Astrocyte of the spinal cord (primary cell): ENCODE results near the gene CDKN2AIPNL.
A peak's percentile ranks its signal among the peaks of the same experiment; 100 is the strongest.

Experiments used
- DNase-seq: peaks from one replicate; pipeline ENCODE4 v3.0.0; 2011; ENCODE audit warnings: low read depth, low spot score
- H3K4me3 ChIP-seq: 2 replicates; pipeline ENCODE4 v1.5.1; 2011; ENCODE audit warnings: low read depth, mild to moderate bottlenecking, low read length, moderate library complexity
- CTCF ChIP-seq: IDR thresholded peaks from 2 replicates; pipeline ENCODE4 v1.5.1; 2012; ENCODE audit warnings: low read depth, mild to moderate bottlenecking, low read length, inconsistent platforms
- in situ Hi-C: cut with HindIII; loops from 2 replicates; pipeline ENCODE4 v1.10.0; 2017; ENCODE audit warnings: low sequenced_read_pairs

The CDKN2AIPNL gene

GRCh38 chr5:134456825-134457224, 45.1 kb upstream of the CDKN2AIPNL start:
- no peak overlapping the region for H3K4me3 ChIP-seq
- TF ChIP-seq CTCF = no peak
- in situ Hi-C loops = no loop called here
- no peak for DNase-seq

GRCh38 chr5:134455466-134455865, 43.8 kb upstream of the CDKN2AIPNL start:
- no peak overlapping the region for H3K4me3 ChIP-seq
- no peak for TF ChIP-seq CTCF
- DNase-seq = no peak
- in situ Hi-C loops = no loop called here

- TF ChIP-seq CTCF = no peak
- in situ Hi-C loops = no loop called here
- no peak overlapping the region for H3K4me3 ChIP-seq
- no peak for DNase-seq
These were observed 41.3 kb upstream of the CDKN2AIPNL start for GRCh38 chr5:134453016-134453415.

- in situ Hi-C loops = no loop called here
- H3K4me3 ChIP-seq = no peak overlapping the region
- no peak for TF ChIP-seq CTCF
- peak; percentile 83 for DNase-seq
These were observed 40.3 kb upstream of the CDKN2AIPNL start for GRCh38 chr5:134451936-134452505.

- in situ Hi-C loops = no loop called here
- no peak overlapping the region for H3K4me3 ChIP-seq
- TF ChIP-seq CTCF = no peak
These were observed 39.7 kb upstream of the CDKN2AIPNL start for GRCh38 chr5:134451225-134451935.

GRCh38 chr5:134450374-134450773, 38.7 kb upstream of the CDKN2AIPNL start:
- no peak for DNase-seq
- TF ChIP-seq CTCF = no peak
- no peak overlapping the region for H3K4me3 ChIP-seq
- in situ Hi-C loops = no loop called here

More at GRCh38 chr5:134451225-134451935, 39.7 kb upstream of the CDKN2AIPNL start:
- no peak for DNase-seq
